DND-41 (cell line): ENCODE measurements around the gene ENTPD5.

Source experiments
- EZH2 ChIP-seq: IDR thresholded peaks from 3 replicates; pipeline ENCODE4 v1.6.1; 2012; ENCODE audit warnings: borderline replicate concordance, low read depth, mild to moderate bottlenecking, moderate library complexity, low read length, inconsistent platforms; ENCODE audit not compliant: severe bottlenecking
- TF ChIP-seq, protein P1 (sequence below): IDR thresholded peaks from 2 replicates; pipeline ENCODE4 v1.5.1; 2012; ENCODE audit warnings: borderline replicate concordance, low read length, moderate library complexity, mild to moderate bottlenecking; ENCODE audit not compliant: poor library complexity, severe bottlenecking; ENCODE audit errors: extremely low read depth

DNA sequence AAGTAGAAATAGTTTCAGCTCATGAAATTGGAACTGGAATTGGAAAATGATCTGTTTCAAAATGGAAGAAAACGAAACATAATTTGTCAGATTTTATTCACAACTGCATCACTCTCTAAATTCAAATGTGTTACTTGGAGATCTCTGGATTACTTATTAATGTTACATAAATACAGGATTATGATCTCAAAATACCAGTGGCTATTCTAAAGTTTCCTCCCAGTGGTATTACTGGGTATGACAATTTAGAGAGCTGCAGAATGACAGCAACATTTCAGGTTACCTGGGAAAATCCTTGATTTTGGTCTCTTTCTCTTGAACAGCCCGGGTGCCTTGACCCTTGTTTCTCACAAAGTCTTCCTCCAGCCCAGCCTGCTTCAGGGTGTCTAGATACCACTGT is 83.4 kb downstream of the ENTPD5 start:
- TF ChIP-seq, protein P1, sequence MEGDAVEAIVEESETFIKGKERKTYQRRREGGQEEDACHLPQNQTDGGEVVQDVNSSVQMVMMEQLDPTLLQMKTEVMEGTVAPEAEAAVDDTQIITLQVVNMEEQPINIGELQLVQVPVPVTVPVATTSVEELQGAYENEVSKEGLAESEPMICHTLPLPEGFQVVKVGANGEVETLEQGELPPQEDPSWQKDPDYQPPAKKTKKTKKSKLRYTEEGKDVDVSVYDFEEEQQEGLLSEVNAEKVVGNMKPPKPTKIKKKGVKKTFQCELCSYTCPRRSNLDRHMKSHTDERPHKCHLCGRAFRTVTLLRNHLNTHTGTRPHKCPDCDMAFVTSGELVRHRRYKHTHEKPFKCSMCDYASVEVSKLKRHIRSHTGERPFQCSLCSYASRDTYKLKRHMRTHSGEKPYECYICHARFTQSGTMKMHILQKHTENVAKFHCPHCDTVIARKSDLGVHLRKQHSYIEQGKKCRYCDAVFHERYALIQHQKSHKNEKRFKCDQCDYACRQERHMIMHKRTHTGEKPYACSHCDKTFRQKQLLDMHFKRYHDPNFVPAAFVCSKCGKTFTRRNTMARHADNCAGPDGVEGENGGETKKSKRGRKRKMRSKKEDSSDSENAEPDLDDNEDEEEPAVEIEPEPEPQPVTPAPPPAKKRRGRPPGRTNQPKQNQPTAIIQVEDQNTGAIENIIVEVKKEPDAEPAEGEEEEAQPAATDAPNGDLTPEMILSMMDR, result peak; percentile 49
- TF ChIP-seq EZH2, result no peak
